ENCODE data around the gene AP2A2. TPM values are rescaled to one million over a fixed set of nuclear protein-coding genes. Genes with fewer than 3 reads are reported as not detected.
"Not testable (repeated sequence)": the region's sequence is repeated elsewhere in the genome, so short reads cannot be mapped to it uniquely, and the experiment has no call there.

Gene AP2A2
- total RNA-seq, 1 donor from 2014 or later = 34.6 TPM

GRCh38 chr11:1010551-1011319, 85.1 kb downstream of the AP2A2 start:
- DNase-seq (ENCODE audit: low spot score in 2 of 2) (no peak), FAIRE-seq (no peak)

GRCh38 chr11:1011320-1011698, 85.6 kb downstream of the AP2A2 start:
- no peak for FAIRE-seq
- DNase-seq (ENCODE audit: low spot score in 2 of 2) = no peak

- FAIRE-seq (no peak), DNase-seq (ENCODE audit: low spot score in 2 of 2) (no peak)
Measured at GRCh38 chr11:1012291-1012690, 86.6 kb downstream of the AP2A2 start.

- DNase-seq (ENCODE audit: low spot score in 2 of 2) (no peak), FAIRE-seq (no peak)
Measured at GRCh38 chr11:1012740-1013630, 87.3 kb downstream of the AP2A2 start.

GRCh38 chr11:1013631-1013935, 87.9 kb downstream of the AP2A2 start:
- DNase-seq (ENCODE audit: low spot score in 2 of 2) (no peak), FAIRE-seq (no peak)

GRCh38 chr11:1014276-1014675, 88.6 kb downstream of the AP2A2 start:
- FAIRE-seq = no peak
- DNase-seq (ENCODE audit: low spot score in 2 of 2) = no peak

- DNase-seq (ENCODE audit: low spot score in 2 of 2) = no peak
- FAIRE-seq = no peak
Measured at GRCh38 chr11:1015064-1015463, 89.4 kb downstream of the AP2A2 start.

- FAIRE-seq = no peak
- DNase-seq (ENCODE audit: low spot score in 2 of 2) = no peak
Measured at GRCh38 chr11:1015826-1016545, 90.3 kb downstream of the AP2A2 start.

- DNase-seq (ENCODE audit: low spot score in 2 of 2); FAIRE-seq: not testable (repeated sequence)
Measured at GRCh38 chr11:1016610-1017126, 91.0 kb downstream of the AP2A2 start.

- DNase-seq (ENCODE audit: low spot score in 2 of 2) (no peak), FAIRE-seq (no peak)
Measured at GRCh38 chr11:1017269-1018005, 91.8 kb downstream of the AP2A2 start.

GRCh38 chr11:1018091-1018490, 92.4 kb downstream of the AP2A2 start:
- DNase-seq (ENCODE audit: low spot score in 2 of 2) (no peak), FAIRE-seq (no peak)

- no peak for FAIRE-seq
Measured at GRCh38 chr11:1019321-1019910, 93.7 kb downstream of the AP2A2 start.

GRCh38 chr11:1020211-1020905, 94.7 kb downstream of the AP2A2 start:
- no peak for FAIRE-seq
- no peak for DNase-seq (ENCODE audit: low spot score in 2 of 2)

More at GRCh38 chr11:1019321-1019910, 93.7 kb downstream of the AP2A2 start:
- DNase-seq (ENCODE audit: low spot score in 2 of 2) = no peak

- no peak for FAIRE-seq
- DNase-seq (ENCODE audit: low spot score in 2 of 2) = no peak
Measured at GRCh38 chr11:1022411-1022810, 96.7 kb downstream of the AP2A2 start.

GRCh38 chr11:1022908-1023810, 97.5 kb downstream of the AP2A2 start:
- DNase-seq (ENCODE audit: low spot score in 2 of 2) = no peak
- no peak for FAIRE-seq

GRCh38 chr11:1023811-1024596, 98.3 kb downstream of the AP2A2 start:
- no peak for FAIRE-seq
- no peak for DNase-seq (ENCODE audit: low spot score in 2 of 2)
